Brain pericyte (primary cell): ENCODE results near the gene PRSS36.
"Not testable (repeated sequence)": the region's sequence is repeated elsewhere in the genome, so short reads cannot be mapped to it uniquely, and the experiment has no call there.

ENCODE experiments used
- DNase-seq: peaks from one replicate; pipeline ENCODE4 v3.0.0-alpha.2; 2012; ENCODE audit warnings: low read depth, low spot score

Gene PRSS36

GRCh38 chr16:31184888-31185287, 35.0 kb upstream of the PRSS36 start:
- no peak for DNase-seq

GRCh38 chr16:31183432-31184428, 33.9 kb upstream of the PRSS36 start:
- DNase-seq: no peak

- DNase-seq: no peak
These were observed 32.5 kb upstream of the PRSS36 start for GRCh38 chr16:31182391-31182790.

GRCh38 chr16:31181102-31181830, 31.4 kb upstream of the PRSS36 start:
- DNase-seq: no peak

GRCh38 chr16:31179747-31180459, 30.0 kb upstream of the PRSS36 start, which contains the start of gene FUS:
FUS (plus strand) TSS chr16:31180139; CDS start chr16:31180215, 76 bp downstream.
- peak; percentile 89 for DNase-seq

GRCh38 chr16:31179219-31179746, 29.4 kb upstream of the PRSS36 start:
- no peak for DNase-seq

GRCh38 chr16:31177136-31177535, 27.3 kb upstream of the PRSS36 start:
- DNase-seq: no peak

- not testable (repeated sequence) for DNase-seq
These were observed 20.2 kb upstream of the PRSS36 start for GRCh38 chr16:31170048-31170447.

- no peak for DNase-seq
These were observed 19.0 kb upstream of the PRSS36 start for GRCh38 chr16:31168848-31169247.

GRCh38 chr16:31167315-31167714, 17.4 kb upstream of the PRSS36 start:
- DNase-seq: no peak

- no peak for DNase-seq
These were observed 7.3 kb upstream of the PRSS36 start for GRCh38 chr16:31157136-31157535.

- not testable (repeated sequence) for DNase-seq
These were observed 1.1 kb upstream of the PRSS36 start for GRCh38 chr16:31150976-31151375.

GRCh38 chr16:31149332-31149731, 534 bp downstream of the PRSS36 start:
- DNase-seq: no peak

- no peak for DNase-seq
These were observed 970 bp downstream of the PRSS36 start for GRCh38 chr16:31148896-31149295.

- no peak for DNase-seq
These were observed 1.6 kb downstream of the PRSS36 start for GRCh38 chr16:31148281-31148728.

GRCh38 chr16:31147574-31147973, 2.3 kb downstream of the PRSS36 start:
- no peak for DNase-seq

GRCh38 chr16:31145398-31145990, 4.4 kb downstream of the PRSS36 start:
- DNase-seq: no peak

GRCh38 chr16:31144418-31144817, 5.4 kb downstream of the PRSS36 start:
- not testable (repeated sequence) for DNase-seq

- DNase-seq: no peak
These were observed 6.1 kb downstream of the PRSS36 start for GRCh38 chr16:31143694-31144148.

GRCh38 chr16:31143011-31143693, 6.7 kb downstream of the PRSS36 start:
- no peak for DNase-seq
